HG02678 (cell line): ENCODE results near the gene PALB2.

Source experiments
- ATAC-seq: cut with Tn5 transposase; IDR thresholded peaks from one replicate; pipeline ENCODE4 v1.9.1; 2021; ENCODE audit warnings: mild to moderate bottlenecking, moderate library complexity; ENCODE audit not compliant: unreplicated experiment

The PALB2 gene

GRCh38 chr16:23556881-23557778 lies 84.0 kb downstream of the PALB2 start, which contains the start of the genes EARS2 and UBFD1:
Gene EARS2 (minus strand): TSS chr16:23557350. CDS start chr16:23557343, 7 bp downstream.
Gene UBFD1 (plus strand): TSS chr16:23557727. CDS start chr16:23557743, 16 bp downstream.
- peak; percentile 92 for ATAC-seq

DNA sequence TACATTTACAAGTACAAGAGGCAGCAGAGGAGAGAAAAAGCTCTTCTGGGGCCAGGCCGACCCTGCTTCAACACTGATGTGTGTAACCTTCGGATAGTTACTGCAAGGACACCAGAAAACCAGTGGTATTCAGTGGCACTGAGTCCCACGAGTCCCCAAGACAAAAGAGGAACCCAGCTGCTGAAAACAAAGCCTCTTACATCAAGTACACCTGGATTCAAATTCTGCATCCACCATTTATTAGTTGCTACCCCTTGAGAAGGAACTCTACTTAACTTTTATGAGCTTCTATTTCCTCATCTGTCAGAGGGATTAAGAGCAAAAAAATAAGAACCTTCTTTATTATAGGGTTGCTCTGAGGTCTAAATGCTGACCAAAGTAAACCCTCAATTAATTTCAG lies 86.6 kb downstream of the PALB2 start:
- ATAC-seq: no peak
